RWPE1 (cell line): ENCODE results near the gene OR9Q2.

Source experiments
- CTCF ChIA-PET: fragments of 350-600 bp; sonication (Branson Sonifier 250); formaldehyde crosslinking; extraction: SDS; loops from one replicate; lab custom pipeline; 2021; lab: Yijun Ruan, JAX
- POLR2A ChIA-PET: fragments of 400-600 bp; formaldehyde crosslinking; extraction: SDS; loops from one replicate; lab custom pipeline; 2020; ENCODE audit warnings: antibody characterized with exemption; ENCODE audit not compliant: low non-redundant PET; lab: Yijun Ruan, JAX
- DNase-seq: peaks from one replicate; pipeline ENCODE4 v3.0.0; 2012; ENCODE audit warnings: low spot score
- H3K27ac ChIP-seq: fragments of 450-650 bp; 2 replicates; pipeline ENCODE4 v1.5.1; 2017
- TF ChIP-seq, protein P1 (sequence below): fragments of 450-650 bp; conservative IDR thresholded peaks from 2 replicates; pipeline ENCODE4 v1.5.1; 2017; ENCODE audit warnings: low read depth, mild to moderate bottlenecking

The OR9Q2 gene, protein sequence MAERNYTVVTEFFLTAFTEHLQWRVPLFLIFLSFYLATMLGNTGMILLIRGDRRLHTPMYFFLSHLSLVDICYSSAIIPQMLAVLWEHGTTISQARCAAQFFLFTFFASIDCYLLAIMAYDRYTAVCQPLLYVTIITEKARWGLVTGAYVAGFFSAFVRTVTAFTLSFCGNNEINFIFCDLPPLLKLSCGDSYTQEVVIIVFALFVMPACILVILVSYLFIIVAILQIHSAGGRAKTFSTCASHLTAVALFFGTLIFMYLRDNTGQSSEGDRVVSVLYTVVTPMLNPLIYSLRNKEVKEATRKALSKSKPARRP

GRCh38 chr11:58188770-58189169, at the start of gene OR9Q2:
OR9Q2 (plus strand) TSS chr11:58189070; CDS start chr11:58190491, 1,421 bp downstream.
- CTCF ChIA-PET: no interaction called here
- DNase-seq: no peak
- H3K27ac ChIP-seq: no peak within 1 kb of the TSS
- POLR2A ChIA-PET: no interaction called here
- TF ChIP-seq, protein P1, sequence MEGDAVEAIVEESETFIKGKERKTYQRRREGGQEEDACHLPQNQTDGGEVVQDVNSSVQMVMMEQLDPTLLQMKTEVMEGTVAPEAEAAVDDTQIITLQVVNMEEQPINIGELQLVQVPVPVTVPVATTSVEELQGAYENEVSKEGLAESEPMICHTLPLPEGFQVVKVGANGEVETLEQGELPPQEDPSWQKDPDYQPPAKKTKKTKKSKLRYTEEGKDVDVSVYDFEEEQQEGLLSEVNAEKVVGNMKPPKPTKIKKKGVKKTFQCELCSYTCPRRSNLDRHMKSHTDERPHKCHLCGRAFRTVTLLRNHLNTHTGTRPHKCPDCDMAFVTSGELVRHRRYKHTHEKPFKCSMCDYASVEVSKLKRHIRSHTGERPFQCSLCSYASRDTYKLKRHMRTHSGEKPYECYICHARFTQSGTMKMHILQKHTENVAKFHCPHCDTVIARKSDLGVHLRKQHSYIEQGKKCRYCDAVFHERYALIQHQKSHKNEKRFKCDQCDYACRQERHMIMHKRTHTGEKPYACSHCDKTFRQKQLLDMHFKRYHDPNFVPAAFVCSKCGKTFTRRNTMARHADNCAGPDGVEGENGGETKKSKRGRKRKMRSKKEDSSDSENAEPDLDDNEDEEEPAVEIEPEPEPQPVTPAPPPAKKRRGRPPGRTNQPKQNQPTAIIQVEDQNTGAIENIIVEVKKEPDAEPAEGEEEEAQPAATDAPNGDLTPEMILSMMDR: no peak

GRCh38 chr11:58142761-58143160, 46.1 kb upstream of the OR9Q2 start:
- POLR2A ChIA-PET: no interaction called here
- CTCF ChIA-PET: no interaction called here
- H3K27ac ChIP-seq: no peak overlapping the region
- TF ChIP-seq, protein P1: no peak
- no peak for DNase-seq

DNA sequence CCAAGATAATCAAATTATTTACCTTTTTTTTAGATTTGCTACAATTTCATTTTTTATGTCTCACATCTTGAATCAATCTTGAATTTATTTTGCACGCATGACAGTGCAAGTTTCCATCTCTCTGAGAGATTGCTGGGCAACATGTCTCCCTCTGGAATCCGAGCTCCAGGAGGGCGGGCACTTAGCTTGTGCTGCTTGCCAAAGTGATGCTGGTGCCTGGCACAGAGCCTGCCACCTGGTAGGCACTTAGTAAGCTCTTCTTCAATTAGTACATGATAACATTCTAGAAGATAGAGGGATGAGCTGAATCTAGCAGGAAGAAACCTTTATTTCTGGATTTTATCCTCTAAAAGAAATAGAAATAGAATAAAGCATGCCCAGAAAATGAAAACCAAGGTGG, 36.1 kb upstream of the OR9Q2 start:
- H3K27ac ChIP-seq: no peak overlapping the region
- DNase-seq: no peak
- TF ChIP-seq, protein P1: no peak
- ChIA-PET CTCF (no interaction called here), POLR2A (no interaction called here)

DNA sequence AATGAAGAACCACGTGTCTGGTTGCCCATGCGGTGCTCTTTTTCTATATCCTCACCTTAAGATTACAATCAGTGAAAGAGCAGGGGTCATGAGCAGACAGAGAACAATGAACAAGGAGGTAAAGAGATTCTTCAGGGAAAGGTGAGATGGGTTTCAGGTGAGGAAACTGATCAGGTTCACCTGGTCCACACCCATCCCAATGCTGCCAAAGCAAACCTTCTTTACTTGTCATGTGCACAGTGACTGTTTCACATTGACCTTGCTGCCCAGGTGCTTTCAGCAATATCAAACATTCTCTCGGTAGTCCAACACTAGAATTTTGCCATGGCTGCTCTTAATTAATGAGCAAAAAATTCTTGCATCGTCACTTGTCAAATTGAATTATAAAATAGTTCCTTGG, 24.5 kb upstream of the OR9Q2 start:
- TF ChIP-seq, protein P1: no peak
- H3K27ac ChIP-seq: no peak overlapping the region
- ChIA-PET CTCF (no interaction called here), POLR2A (no interaction called here)
- no peak for DNase-seq

DNA sequence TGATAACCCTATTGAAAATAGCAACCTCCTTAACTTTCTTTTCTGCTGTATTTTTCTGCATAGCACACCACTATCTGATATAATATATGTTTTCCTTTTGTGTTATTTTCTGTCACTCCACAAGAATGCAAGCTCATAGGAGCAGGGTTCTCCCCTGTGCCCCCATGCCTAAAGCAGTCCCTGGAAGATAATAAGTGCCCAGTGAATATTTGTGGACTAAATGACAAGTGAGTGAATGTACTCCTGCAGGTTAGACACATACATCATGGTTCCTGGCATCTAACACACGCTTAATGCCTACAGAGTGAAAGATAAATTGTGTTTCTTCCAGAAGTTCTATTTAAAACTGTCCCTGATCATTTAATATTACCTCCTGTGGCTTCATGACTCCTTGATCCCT, 23.9 kb upstream of the OR9Q2 start:
- CTCF ChIA-PET: no interaction called here
- TF ChIP-seq, protein P1: no peak
- no peak for DNase-seq
- POLR2A ChIA-PET: no interaction called here
- no peak overlapping the region for H3K27ac ChIP-seq

DNA sequence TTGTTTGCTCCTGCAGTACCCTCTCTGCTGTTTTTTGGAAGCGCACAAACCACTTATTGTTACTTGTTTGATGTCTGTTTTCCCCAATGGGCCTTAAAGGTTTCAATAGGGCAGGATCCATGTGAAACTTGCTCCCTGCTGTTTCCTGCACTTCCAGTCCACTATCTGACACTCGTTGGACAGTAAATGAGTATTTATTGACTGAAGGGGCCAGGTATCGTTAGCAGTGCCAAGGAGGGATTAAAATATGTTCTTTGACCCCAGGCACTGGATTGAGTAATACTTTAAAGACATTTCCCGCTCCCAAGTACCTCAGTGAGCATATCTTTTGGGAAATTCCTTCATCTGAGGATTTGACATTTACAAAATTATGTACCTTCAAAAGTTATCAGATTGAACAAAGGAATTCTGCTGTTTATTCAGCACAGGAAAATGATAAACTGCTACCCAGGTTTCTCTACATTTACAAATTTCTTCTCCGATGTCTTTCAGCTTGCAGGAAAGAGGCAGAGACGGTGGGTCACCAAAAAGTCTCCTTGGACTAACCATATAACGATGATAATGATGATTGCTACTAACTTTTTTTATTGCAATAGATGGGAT, 23.3 kb upstream of the OR9Q2 start:
- CTCF ChIA-PET: no interaction called here
- DNase-seq: no peak
- POLR2A ChIA-PET: no interaction called here
- H3K27ac ChIP-seq: no peak overlapping the region
- TF ChIP-seq, protein P1: no peak
